ENCODE measurements around the gene MPPED2. TPM values are rescaled to one million over a fixed set of nuclear protein-coding genes. Genes with fewer than 3 reads are reported as not detected.

The MPPED2 gene
- total RNA-seq, 4 donors from 2014 or later, result 2.2 to 4.6 (median 3.3) TPM

DNA sequence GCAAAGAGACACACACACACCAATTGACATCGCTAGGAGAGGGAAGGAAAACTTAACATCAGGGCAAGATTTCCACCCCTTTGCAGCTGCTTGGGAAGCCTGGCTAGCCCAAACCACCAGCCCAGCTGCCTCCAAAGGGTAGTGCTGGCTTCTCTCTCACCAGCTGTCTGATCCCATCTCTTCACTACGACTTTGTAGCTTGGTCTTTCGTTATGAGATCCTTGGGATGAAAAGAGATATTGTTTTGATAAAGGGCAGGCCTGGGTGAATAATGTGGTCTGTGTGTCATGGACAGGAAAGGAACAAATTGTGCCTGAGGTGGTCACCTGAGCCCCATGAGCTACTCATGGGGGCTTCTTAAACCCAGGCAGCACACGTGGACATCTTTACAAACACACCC is 161.3 kb downstream of the MPPED2 start:
- no peak overlapping the region for H3K27ac ChIP-seq (replicated peaks in 1 of 4)
- TF ChIP-seq EP300 (IDR thresholded peaks at IDR 0.05), result no peak
- no peak for TF ChIP-seq POLR2A (IDR thresholded peaks at IDR 0.05; ENCODE audit: low read depth)
- TF ChIP-seq POLR2AphosphoS5 (IDR thresholded peaks at IDR 0.05), result no peak
- TF ChIP-seq, protein P1, sequence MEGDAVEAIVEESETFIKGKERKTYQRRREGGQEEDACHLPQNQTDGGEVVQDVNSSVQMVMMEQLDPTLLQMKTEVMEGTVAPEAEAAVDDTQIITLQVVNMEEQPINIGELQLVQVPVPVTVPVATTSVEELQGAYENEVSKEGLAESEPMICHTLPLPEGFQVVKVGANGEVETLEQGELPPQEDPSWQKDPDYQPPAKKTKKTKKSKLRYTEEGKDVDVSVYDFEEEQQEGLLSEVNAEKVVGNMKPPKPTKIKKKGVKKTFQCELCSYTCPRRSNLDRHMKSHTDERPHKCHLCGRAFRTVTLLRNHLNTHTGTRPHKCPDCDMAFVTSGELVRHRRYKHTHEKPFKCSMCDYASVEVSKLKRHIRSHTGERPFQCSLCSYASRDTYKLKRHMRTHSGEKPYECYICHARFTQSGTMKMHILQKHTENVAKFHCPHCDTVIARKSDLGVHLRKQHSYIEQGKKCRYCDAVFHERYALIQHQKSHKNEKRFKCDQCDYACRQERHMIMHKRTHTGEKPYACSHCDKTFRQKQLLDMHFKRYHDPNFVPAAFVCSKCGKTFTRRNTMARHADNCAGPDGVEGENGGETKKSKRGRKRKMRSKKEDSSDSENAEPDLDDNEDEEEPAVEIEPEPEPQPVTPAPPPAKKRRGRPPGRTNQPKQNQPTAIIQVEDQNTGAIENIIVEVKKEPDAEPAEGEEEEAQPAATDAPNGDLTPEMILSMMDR (IDR thresholded peaks at IDR 0.05), result no peak
- no peaks in the 10 kb centered on the region for H3K9me3 ChIP-seq
- no peaks in the 10 kb centered on the region for H3K36me3 ChIP-seq
- H3K27me3 ChIP-seq, result no peaks in the 10 kb centered on the region
- no peak for DNase-seq (ENCODE audit: extremely low spot score)
- intact Hi-C loops (cut with DNase I), result no loop called here
- peaks cover 0 to 18% (median 12%) of the 10 kb centered on the region in 4 donors for H3K4me1 ChIP-seq
- H3K4me3 ChIP-seq, result no peak overlapping the region
- WGBS, result 73% methylated on average over 4 of the region's 4 CpGs

DNA sequence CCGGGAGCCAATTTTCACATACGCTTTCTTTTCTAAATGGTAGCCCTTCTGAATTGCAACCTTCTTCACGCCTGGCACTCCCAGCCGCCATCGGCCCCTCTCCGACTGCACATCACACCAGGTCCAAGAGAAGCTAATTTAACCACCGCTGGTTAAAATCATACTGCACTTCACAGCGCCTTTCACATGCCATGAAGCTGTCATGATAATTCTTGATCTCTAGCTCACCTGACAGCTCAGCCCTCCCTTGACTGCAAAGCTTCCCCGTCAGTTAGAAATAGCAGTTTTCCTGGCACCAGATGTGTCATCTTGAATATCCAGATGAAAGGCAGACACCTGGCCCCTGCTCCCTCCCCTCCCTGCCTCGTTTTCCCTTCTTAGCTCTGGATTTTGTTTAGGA is 161.8 kb downstream of the MPPED2 start:
- Histone ChIP-seq H3K4me3 (no peak overlapping the region), H3K27me3 (no peaks in the 10 kb centered on the region), H3K9me3 (no peaks in the 10 kb centered on the region), H3K4me1 (peaks cover 0 to 18% (median 12%) of the 10 kb centered on the region in 4 donors), H3K36me3 (no peaks in the 10 kb centered on the region), H3K27ac (replicated peaks in 1 of 4) (no peak overlapping the region)
- TF ChIP-seq, protein P1 (IDR thresholded peaks at IDR 0.05), result no peak
- no peak for TF ChIP-seq POLR2AphosphoS5 (IDR thresholded peaks at IDR 0.05)
- intact Hi-C loops (cut with DNase I), result no loop called here
- WGBS, result 89% methylated on average over 9 of the region's 10 CpGs
- DNase-seq (ENCODE audit: extremely low spot score), result no peak

DNA sequence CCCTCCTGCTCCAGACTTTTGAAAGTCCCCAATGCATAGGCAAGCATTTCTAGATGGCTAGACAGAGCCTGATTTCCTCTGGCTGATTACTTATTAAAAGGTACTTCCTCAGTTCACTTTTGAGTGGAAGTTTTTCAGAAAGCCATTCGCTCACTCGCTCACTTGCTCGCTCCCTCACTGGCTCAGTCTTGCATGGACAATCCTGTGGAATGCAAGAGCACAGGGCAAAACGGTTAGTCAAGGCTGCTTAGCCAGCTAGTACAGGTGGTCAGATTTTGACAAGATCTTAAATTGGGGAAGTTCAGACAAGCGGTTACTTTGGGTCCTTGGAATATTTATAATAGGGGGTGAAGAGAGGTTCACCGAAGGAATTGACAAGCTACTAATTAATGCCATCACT is 162.3 kb downstream of the MPPED2 start:
- Histone ChIP-seq H3K9me3 (no peaks in the 10 kb centered on the region), H3K4me1 (peaks cover 0 to 18% (median 12%) of the 10 kb centered on the region in 4 donors), H3K27me3 (no peaks in the 10 kb centered on the region), H3K4me3 (no peak overlapping the region), H3K27ac (replicated peaks in 1 of 4) (no peak overlapping the region), H3K36me3 (no peaks in the 10 kb centered on the region)
- intact Hi-C loops (cut with DNase I), result no loop called here
- WGBS, result 86% methylated on average over 6 of the region's 6 CpGs
- no peak for DNase-seq (ENCODE audit: extremely low spot score)
- TF ChIP-seq EP300 (IDR thresholded peaks at IDR 0.05) (no peak), POLR2A (IDR thresholded peaks at IDR 0.05; ENCODE audit: low read depth) (no peak), POLR2AphosphoS5 (IDR thresholded peaks at IDR 0.05) (no peak)
- TF ChIP-seq, protein P1 (IDR thresholded peaks at IDR 0.05), result no peak

DNA sequence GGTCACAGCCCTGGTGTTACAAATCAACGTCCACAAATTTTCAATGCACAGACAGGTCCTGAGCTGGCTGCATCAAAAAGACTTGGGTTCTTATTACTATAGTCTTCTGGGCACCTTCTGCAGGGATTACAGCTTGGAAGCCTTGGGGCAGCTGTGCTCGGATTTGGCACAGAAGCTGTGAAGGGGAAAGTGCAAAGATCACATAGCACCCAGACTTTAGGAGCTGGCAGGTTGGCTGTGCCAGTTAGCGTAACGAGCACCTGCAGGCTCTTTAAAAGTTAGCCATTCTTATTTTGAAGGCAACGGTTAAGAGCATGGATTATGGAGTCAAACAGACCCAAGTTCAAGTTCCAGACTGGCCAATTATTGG is 162.9 kb downstream of the MPPED2 start:
- H3K36me3 ChIP-seq, result no peaks in the 10 kb centered on the region
- WGBS, result 75% methylated on average over 5 of the region's 5 CpGs
- intact Hi-C loops (cut with DNase I), result no loop called here
- H3K4me3 ChIP-seq, result no peak overlapping the region
- peaks cover 0 to 18% (median 12%) of the 10 kb centered on the region in 4 donors for H3K4me1 ChIP-seq
- no peak overlapping the region for H3K27ac ChIP-seq (replicated peaks in 1 of 4)
- DNase-seq (ENCODE audit: extremely low spot score), result no peak
- H3K9me3 ChIP-seq, result no peaks in the 10 kb centered on the region
- TF ChIP-seq, protein P1 (IDR thresholded peaks at IDR 0.05), result no peak
- no peak for TF ChIP-seq POLR2A (IDR thresholded peaks at IDR 0.05; ENCODE audit: low read depth)
- no peak for TF ChIP-seq EP300 (IDR thresholded peaks at IDR 0.05)
- no peak for TF ChIP-seq POLR2AphosphoS5 (IDR thresholded peaks at IDR 0.05)
- no peaks in the 10 kb centered on the region for H3K27me3 ChIP-seq

Data from esophagus muscularis mucosa (tissue), 4 donors.